ENCODE results near the gene ZNF232.
"Not testable (repeated sequence)": the region's sequence is repeated elsewhere in the genome, so short reads cannot be mapped to it uniquely, and the experiment has no call there.

Gene ZNF232

DNA sequence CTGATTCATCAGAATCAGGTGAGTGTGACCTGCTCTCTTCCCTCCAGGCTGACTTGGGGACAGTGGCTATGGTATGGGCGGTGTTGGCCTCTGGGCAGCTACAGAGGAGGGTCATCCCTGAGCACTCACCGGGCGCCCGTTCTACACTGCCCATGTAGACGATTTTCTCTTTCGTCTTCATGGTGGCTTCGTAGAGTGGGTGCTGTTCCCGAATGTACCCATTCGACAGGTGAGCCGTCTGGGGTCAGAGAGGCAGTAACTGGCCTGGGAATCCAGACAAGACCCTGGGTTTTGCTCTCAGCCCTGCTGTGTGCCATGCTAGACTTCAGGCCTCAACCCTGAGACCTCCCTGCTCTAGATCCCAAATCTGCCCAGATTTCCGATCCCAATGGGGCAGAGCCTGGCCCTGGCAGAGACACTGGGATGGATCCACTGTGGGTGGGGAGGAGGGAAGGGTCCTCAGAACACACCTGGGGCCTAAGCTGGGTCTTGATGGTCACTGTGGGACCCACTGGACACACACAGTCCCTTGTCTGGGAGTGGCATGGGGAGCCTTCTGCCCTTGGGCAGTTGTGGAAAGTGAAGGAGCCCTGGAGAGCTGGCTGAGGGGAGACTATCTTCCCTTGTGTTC, 17.3 kb upstream of the ZNF232 start:
- no peak for DNase-seq

GRCh38 chr17:5128387-5128786, 16.7 kb upstream of the ZNF232 start:
- DNase-seq = not testable (repeated sequence)

GRCh38 chr17:5127910-5128309, 16.2 kb upstream of the ZNF232 start:
- DNase-seq = no peak

GRCh38 chr17:5126719-5127488, 15.2 kb upstream of the ZNF232 start:
- DNase-seq = no peak

DNA sequence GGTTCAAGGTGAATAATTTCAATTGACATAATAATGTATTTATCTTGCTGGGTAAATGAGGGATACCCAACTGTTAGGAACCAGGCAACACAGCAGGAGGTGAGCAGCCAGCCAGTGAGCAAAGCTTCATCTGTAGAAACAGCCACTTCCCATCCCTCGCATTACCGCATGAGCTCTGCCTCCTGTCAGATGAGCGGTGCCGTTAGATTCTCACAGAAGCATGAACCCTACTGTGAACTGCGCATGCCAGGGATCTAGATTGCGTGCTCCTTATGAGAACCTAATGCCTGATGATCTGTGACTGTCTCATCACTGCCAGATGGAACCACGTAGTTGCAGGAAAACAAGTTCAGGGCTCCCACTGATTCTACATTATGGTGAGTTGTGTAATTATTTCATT, 13.2 kb upstream of the ZNF232 start:
- not testable (repeated sequence) for DNase-seq

DNA sequence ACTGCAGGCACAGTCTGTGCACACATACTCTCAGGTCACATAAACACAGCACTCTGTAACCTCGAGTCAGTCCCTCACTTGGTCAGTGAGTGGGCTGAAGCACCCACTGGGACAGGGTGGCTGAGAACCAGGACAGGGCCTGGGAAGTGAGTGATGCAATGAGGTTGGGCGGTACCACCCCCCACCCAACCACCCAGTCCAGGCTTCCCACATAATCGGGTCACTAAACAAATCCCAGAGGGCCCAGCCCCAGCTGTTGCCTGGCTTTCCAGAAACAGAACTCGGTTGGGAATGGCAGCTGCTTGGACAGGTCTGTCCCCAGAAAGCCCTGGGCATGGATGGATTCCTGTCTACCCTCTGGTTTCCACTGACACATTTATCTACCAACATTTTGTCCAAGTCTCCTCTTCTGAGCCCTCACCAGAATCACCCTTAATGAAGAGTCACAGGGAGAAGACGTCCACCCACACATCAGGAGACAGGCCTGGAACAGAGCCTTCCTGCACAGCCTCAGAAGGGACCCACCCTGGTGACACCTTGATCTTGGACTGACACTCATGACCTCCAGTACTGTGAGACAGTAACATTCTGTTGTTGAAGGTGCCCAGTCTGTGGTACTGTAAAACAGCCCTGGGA, 12.6 kb upstream of the ZNF232 start:
- DNase-seq = not testable (repeated sequence)

GRCh38 chr17:5123343-5124124, 11.9 kb upstream of the ZNF232 start:
- DNase-seq = no peak

GRCh38 chr17:5122586-5123342, 11.1 kb upstream of the ZNF232 start:
- no peak for DNase-seq

DNA sequence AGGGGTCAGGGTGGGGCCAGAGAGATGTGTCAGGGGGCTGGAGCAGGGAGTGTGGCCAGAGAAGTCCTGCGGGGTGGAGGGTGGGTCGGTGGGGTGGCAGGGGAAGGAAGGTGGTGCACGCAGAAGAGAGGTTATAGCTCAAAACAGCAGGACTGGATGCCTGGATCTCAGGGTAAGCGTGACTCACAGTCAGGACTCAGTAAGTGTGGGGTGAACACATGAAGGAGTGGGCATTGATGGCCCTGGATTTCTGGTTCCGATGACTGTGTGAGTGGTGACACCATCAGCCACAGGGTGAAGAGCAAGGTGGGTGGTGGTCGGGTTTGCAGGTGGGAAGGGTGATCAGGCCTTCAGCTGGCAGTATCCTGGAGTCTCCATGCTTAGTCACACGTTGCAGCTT, 10.4 kb upstream of the ZNF232 start:
- DNase-seq = not testable (repeated sequence)

- no peak for DNase-seq
Measured at GRCh38 chr17:5121186-5121841, 9.6 kb upstream of the ZNF232 start.

GRCh38 chr17:5120436-5121185, 8.9 kb upstream of the ZNF232 start:
- not testable (repeated sequence) for DNase-seq

GRCh38 chr17:5120036-5120435, 8.4 kb upstream of the ZNF232 start:
- no peak for DNase-seq

DNA sequence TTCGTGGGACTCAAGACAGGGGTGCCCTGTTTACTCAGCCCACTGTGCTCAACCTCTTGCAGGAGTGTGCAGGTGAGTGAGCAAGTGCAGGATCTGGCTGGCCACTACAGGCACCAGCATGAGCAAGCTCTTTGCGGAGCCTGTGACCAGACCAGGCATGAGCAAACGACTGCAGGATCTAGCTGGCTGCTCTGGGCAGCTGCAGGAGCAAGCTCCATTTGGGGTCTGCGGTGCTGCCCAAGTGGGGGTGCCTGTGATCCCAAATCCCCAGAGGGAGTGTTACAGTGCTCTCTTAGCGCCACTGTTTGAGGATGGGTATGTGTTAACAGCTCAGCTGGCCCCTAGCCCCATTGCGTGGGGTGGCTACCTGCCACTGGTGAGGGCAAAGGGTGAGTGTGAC, 6.5 kb upstream of the ZNF232 start:
- DNase-seq = no peak

DNA sequence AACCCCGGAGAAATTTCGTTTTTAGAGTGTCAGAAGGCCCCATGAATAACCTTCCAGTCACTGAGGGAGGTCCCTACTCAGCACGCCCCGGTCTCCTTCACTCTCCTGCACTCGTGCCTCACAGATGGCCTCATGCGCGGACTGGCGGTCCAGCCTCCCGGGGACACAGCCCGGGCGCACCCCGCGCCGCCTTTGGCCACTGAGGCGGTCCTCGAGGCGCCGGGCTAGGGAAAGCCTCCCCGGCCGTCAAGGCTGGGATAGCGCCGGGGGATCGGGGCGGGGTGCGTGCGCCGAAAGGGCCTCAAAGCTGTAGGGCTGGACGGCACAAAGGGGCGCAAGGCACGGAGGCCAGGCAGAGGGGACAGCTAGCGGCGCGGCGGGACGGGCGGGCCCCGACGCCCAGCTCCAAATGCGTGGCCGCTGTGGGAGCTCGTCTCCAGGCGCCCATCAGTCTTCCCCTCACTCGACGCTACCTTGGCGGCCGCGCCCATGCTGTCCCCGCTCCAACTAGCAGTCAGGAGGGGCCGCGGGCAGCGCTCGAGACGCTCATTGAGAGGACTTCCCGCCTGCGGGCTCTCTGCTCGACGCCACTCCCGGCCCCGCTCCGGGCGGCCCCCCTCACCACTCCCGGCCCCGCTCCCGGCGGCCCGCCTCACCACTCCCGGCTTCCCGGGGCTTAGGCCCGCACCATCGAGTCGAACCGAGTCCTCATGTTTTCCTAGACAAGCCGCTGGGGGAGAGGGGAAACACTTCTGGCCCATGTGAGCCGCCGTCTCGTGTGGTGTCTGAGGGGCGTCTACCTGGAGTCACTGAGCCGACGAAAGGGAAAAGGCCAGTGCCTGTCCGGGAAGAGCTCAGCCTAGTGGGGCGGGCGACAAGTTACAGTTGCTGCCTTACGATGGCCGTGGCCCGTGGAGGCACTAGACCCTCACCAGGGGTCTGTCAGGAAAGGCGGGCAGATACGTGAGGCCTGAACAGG, 4.3 kb upstream of the ZNF232 start, which contains the start of gene USP6:
Gene USP6, plus strand, starts transcription at position 360 of the 979 bp plus-strand sequence. CDS start 14,336 bp downstream, outside the sequence.
- no peak for DNase-seq

GRCh38 chr17:5110816-5111215, 862 bp downstream of the ZNF232 start:
- DNase-seq = peak; percentile 50

DNA sequence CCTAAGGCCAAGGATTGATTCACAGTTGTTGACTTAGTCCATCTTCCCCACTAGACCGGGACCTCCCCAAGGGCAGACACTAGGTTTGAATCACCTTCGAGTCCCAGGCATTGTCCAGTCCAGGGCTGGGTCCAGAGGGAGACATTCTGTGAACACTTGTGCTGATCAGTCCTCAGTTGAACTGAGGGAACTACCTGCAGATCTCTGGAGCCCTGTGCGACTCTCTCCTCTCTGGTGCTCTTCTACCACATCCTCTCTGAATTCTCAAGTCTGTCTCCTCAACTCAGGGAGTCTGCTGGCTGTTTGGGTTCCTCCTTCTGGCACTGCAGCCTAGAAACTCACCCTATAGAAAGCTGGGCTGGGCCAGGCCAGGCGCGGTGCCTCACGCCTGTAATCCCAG, 10.8 kb downstream of the ZNF232 start:
- no peak for DNase-seq

GRCh38 chr17:5099271-5099670, 12.4 kb downstream of the ZNF232 start:
- no peak for DNase-seq

GRCh38 chr17:5097101-5097834, 14.4 kb downstream of the ZNF232 start:
- DNase-seq = no peak

DNA sequence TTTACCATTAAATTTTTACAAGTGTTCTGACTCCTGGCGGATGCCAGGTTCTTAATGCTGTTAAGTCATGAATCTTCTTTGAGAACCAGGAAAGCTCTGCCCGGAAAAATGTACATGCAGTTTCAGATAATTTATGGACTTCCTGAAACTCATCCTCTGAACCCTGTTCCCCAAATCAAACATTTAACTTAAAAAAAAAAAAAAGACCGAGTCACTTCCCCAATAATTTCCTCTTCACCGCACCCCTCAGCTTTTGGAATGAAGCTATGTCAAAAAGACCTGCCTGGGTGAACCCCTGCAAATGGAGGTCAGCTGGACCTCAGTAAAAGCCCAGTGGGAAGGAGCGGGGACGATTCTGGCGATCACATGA, 15.0 kb downstream of the ZNF232 start:
- DNase-seq = no peak
